Subcutaneous adipose tissue (tissue), 4 donors: ENCODE measurements around the gene NRAP. TPM values are rescaled to one million over a fixed set of nuclear protein-coding genes. Genes with fewer than 3 reads are reported as not detected.

Experiments used
- CTCF ChIP-seq: fragments of 450-650 bp; IDR thresholded peaks from one replicate; pipeline ENCODE4 v1.5.1; 2016; ENCODE audit warnings: low read depth, mild to moderate bottlenecking, control low read depth, antibody characterized with exemption, moderate library complexity
- total RNA-seq, 4 donors: library from RNA; depleted of rRNA; stranded (reverse); fragments of >200 nt; gene quantifications; one replicate each; pipeline ENCODE4 v1.1.0, GENCODE V29; 2016

The NRAP gene
- total RNA-seq, 4 donors from 2014 or later = not detected

GRCh38 chr10:113604572-113604971 is 59.3 kb downstream of the NRAP start:
- TF ChIP-seq CTCF = no peak

GRCh38 chr10:113603057-113603777 is 60.6 kb downstream of the NRAP start:
- no peak for TF ChIP-seq CTCF

- TF ChIP-seq CTCF = no peak
Observed at GRCh38 chr10:113600569-113600968, 63.3 kb downstream of the NRAP start.

GRCh38 chr10:113594652-113595051 is 69.2 kb downstream of the NRAP start:
- TF ChIP-seq CTCF = no peak

- no peak for TF ChIP-seq CTCF
Observed at GRCh38 chr10:113592380-113592779, 71.5 kb downstream of the NRAP start.

- TF ChIP-seq CTCF = no peak
Observed at GRCh38 chr10:113590581-113590980, 73.3 kb downstream of the NRAP start.

- TF ChIP-seq CTCF = no peak
Observed at GRCh38 chr10:113589201-113589770, 74.6 kb downstream of the NRAP start.
